Ovary (tissue), 3 donors: ENCODE results near the gene DNAJC18.

Source experiments
- CTCF ChIP-seq, 3 donors: fragments of 450-650 bp in 2 of 3; fragments of 200-600 bp in 1 of 3; IDR thresholded peaks; one replicate each; pipeline versions ENCODE4 v1.5.1 to v1.8.0; 2016 to 2022; ENCODE audit warnings: antibody characterized with exemption in 3 of 3, mild to moderate bottlenecking in 1 of 3
- EP300 ChIP-seq: sonication (generic); formaldehyde crosslinking; IDR thresholded peaks from one replicate; pipeline ENCODE4 v1.6.1; 2017; ENCODE audit warnings: antibody characterized with exemption
- POLR2A ChIP-seq: fragments of 450-650 bp; IDR thresholded peaks from one replicate; pipeline ENCODE4 v1.6.1; 2017; ENCODE audit warnings: antibody characterized with exemption, mild to moderate bottlenecking, moderate library complexity
- donor health status: DM: no; HTN: no; CAD: no.

GRCh38 chr5:139394123-139394653 is 45.1 kb downstream of the DNAJC18 start:
- TF ChIP-seq EP300 (no peak), CTCF (IDR thresholded peaks at IDR 0.05) (peak in 2 of 3 donors; percentile 22 to 41), POLR2A (no peak)
